ENCODE data around the gene CLDN9. TPM values are rescaled to one million over a fixed set of nuclear protein-coding genes. Genes with fewer than 3 reads are reported as not detected.
A peak's percentile ranks its signal among the peaks of the same experiment; 100 is the strongest.

Gene CLDN9
- total and polyA plus RNA-seq, 9 of the 15 experiments (the other 6 are each of a cell fraction or from before 2014, with no cell fraction given): 0.12 to 0.44 (median 0.22) TPM; not detected in 4

DNA sequence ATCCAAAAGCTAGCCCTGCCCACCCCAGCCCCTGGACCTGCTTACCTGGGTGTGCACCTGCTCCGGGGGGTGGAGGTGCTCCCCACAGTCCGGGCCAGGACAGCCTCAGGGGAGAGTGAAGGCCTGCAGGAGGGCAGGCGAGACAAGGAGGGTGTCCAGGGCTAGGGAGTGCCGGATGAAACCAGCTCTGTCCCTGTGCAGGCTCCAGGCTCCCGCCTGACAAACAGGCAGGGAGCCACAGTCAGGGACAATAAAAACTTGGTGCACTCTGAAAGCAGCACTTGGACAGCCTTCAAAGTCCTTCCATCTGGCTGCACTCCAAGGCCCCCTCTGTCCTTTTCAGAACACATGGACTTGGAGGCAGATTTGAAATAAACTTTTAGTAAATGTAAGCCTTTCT, 39.6 kb upstream of the CLDN9 start:
- no peak overlapping the region for H3K4me3 ChIP-seq
- peak; percentile 10; the same call in 1 of the 2 replicates for TF ChIP-seq NFIC (IDR thresholded peaks at IDR 0.05)
- TF ChIP-seq ZNF263 (CRISPR knock-in tag; IDR thresholded peaks at IDR 0.05; ENCODE audit: borderline replicate concordance): peak; percentile 79
- TF ChIP-seq POLR2A (conservative IDR thresholded peaks at IDR 0.05): peak; percentile 5
- peak; percentile 42 for TF ChIP-seq POLR2G (IDR thresholded peaks at IDR 0.05; ENCODE audit: low read depth, low read length)
- no peak for TF ChIP-seq ZNF507 (tag; conservative IDR thresholded peaks at IDR 0.05)
- peak; percentile 3; the same call in 1 of the 2 replicates for TF ChIP-seq SUPT5H (IDR thresholded peaks at IDR 0.05)
- peak; percentile 8; the same call in 1 of the 2 replicates for TF ChIP-seq CBX1 (IDR thresholded peaks at IDR 0.05; ENCODE audit: low read depth)
- TF ChIP-seq ERF (CRISPR knock-in tag; IDR thresholded peaks at IDR 0.05): 0 out of 2 replicates have a peak, but pooled peaks have one; percentile 28
- TF ChIP-seq POLR2AphosphoS2 (IDR thresholded peaks at IDR 0.05; ENCODE audit: low read length): peak; percentile 52; the same call in 1 of the 2 replicates
- no peak for TF ChIP-seq NFXL1 (CRISPR knock-in tag; IDR thresholded peaks at IDR 0.05)
- TF ChIP-seq, protein P1, sequence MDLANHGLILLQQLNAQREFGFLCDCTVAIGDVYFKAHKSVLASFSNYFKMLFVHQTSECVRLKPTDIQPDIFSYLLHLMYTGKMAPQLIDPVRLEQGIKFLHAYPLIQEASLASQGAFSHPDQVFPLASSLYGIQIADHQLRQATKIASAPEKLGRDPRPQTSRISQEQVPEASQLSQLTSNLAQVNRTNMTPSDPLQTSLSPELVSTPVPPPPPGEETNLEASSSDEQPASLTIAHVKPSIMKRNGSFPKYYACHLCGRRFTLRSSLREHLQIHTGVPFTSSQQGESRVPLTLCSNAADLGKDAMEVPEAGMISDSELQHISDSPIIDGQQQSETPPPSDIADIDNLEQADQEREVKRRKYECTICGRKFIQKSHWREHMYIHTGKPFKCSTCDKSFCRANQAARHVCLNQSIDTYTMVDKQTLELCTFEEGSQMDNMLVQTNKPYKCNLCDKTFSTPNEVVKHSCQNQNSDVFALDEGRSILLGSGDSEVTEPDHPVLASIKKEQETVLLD (IDR thresholded peaks at IDR 0.05): no peak
- TF ChIP-seq RBFOX2 (IDR thresholded peaks at IDR 0.05; ENCODE audit: low read depth, low read length): peak; percentile 67
- TF ChIP-seq POLR2AphosphoS5 (IDR thresholded peaks at IDR 0.05; ENCODE audit: control insufficient read depth, insufficient read depth, low read depth, low read length): peak; percentile 17; the same call in 1 of the 2 replicates
- peak overlapping the region in 1 of 2 experiments; percentile 77; a peak in 2 of 4 replicates for H3K9ac ChIP-seq (ENCODE audit: insufficient read depth in 1 of 2, low read depth in 2 of 2, low read length in 2 of 2)
- 81% methylated on average over 5 of the region's 5 CpGs for WGBS (ENCODE audit: insufficient coverage, low coverage, missing lambda C conversion rate)
- no peaks in the 10 kb centered on the region for H3K9me3 ChIP-seq (replicated peaks; ENCODE audit: control insufficient read depth, insufficient read depth, low read depth, low read length)
- FAIRE-seq: no peak
- H3K27me3 ChIP-seq (ENCODE audit: control insufficient read depth in 2 of 2, insufficient read depth in 2 of 2, low read length in 2 of 2): no peaks in the 10 kb centered on the region
- H3K4me1 ChIP-seq (replicated peaks in 1 of 2; ENCODE audit: control insufficient read depth in 2 of 2, insufficient read depth in 2 of 2, low read length in 2 of 2): peaks cover 12 to 95% of the 10 kb centered on the region in 2 experiments
- H3K36me3 ChIP-seq (ENCODE audit: control insufficient read depth, insufficient read depth, low read length): peaks cover 73% of the 10 kb centered on the region; the same call in 2 of the 3 replicates
- H2AFZ ChIP-seq (ENCODE audit: low read depth, low read length): no peak overlapping the region
- 0 out of 3 replicates have a peak overlapping the region, but pooled peaks have one; percentile 28 for H3K27ac ChIP-seq (ENCODE audit: extremely low read depth, low read depth, low read length)
- BruUV-seq (replicated peaks): no TSS peak
- intact Hi-C loops (cut with micrococcal nuclease) (no loop called here), in situ Hi-C loops (cut with MboI) (no loop called here)
- H3K4me2 ChIP-seq (ENCODE audit: insufficient read depth, low read length): no peak overlapping the region
- peaks cover 3% of the 10 kb centered on the region for H3K9me1 ChIP-seq (ENCODE audit: control insufficient read depth, insufficient read depth, low read length)
- DNase-seq (ENCODE audit: extremely low read depth in 1 of 4, low spot score in 3 of 4): no peak
- peaks cover 25% of the 10 kb centered on the region for H4K20me1 ChIP-seq (replicated peaks; ENCODE audit: control insufficient read depth, insufficient read depth, low read length)
- ChIA-PET POLR2A (interaction anchor here (0.7 to 2.1 kb wide), 4 partner anchors 8 to 140 kb away, joined by 3 to 17 read pairs (median 3); partner anchors contain the start of gene PKMYT1), CTCF (ENCODE audit: low intra/inter-chr PET ratio) (no interaction called here)
- ATAC-seq: no peak
- H3K79me2 ChIP-seq (ENCODE audit: control insufficient read depth, insufficient read depth, low read length): peaks cover 40% of the 10 kb centered on the region
